Cardiac muscle cell (in vitro differentiated cells and primary cell): Measurements from ENCODE around the gene IZUMO4. TPM values are rescaled to one million over a fixed set of nuclear protein-coding genes. Genes with fewer than 3 reads are reported as not detected.

Experiments
- DNase-seq, 2 donors: peaks; one replicate each; pipeline versions ENCODE4 v3.0.0 to v3.0.0-alpha.2; 2010 to 2017; ENCODE audit warnings: low read depth in 1 of 2, low spot score in 1 of 2
- H3K27ac ChIP-seq: fragments of 200-600 bp; sonication (generic); 2 replicates; pipeline ENCODE4 v1.5.1; 2016
- H3K27me3 ChIP-seq: fragments of 200-600 bp; sonication (generic); 2 replicates; pipeline ENCODE4 v1.6.0; 2016; ENCODE audit warnings: control low read depth
- H3K36me3 ChIP-seq: fragments of 200-600 bp; sonication (generic); 2 replicates; pipeline ENCODE4 v1.5.1; 2016; ENCODE audit warnings: control low read depth
- H3K4me1 ChIP-seq: fragments of 200-600 bp; sonication (generic); 2 replicates; pipeline ENCODE4 v1.8.1; 2017; ENCODE audit warnings: low read depth, mild to moderate bottlenecking, mixed run types
- H3K4me3 ChIP-seq: fragments of 200-600 bp; sonication (generic); 2 replicates; pipeline ENCODE4 v1.5.1; 2016; ENCODE audit warnings: mild to moderate bottlenecking
- H3K9me3 ChIP-seq: fragments of 200-600 bp; sonication (generic); 2 replicates; pipeline ENCODE4 v1.5.1; 2017; ENCODE audit warnings: low read depth, mild to moderate bottlenecking, control low read depth
- CTCF ChIP-seq: IDR thresholded peaks from 2 replicates; pipeline ENCODE4 v1.5.1; 2012; ENCODE audit warnings: low read depth, mild to moderate bottlenecking, low read length
- polyA plus RNA-seq: library from polyadenylated mRNA; unstranded; fragments of >200 nt; fragmentation: Nextera tagmentation; extraction: Ambion mirVana; gene quantifications from 2 replicates; pipeline ENCODE4 v1.2.1, GENCODE V29; 2016
- total RNA-seq: library from RNA; depleted of rRNA; stranded (reverse); fragments of >200 nt; gene quantifications from 2 replicates; pipeline ENCODE4 v1.2.3, GENCODE V29; 2016

IZUMO4 gene
- total and polyA plus RNA-seq, 2 experiments from 2014 or later: 2.6 to 10.5 TPM

- Histone ChIP-seq H3K27me3 (no peaks in the 10 kb centered on the region), H3K9me3 (no peaks in the 10 kb centered on the region), H3K27ac (no peak overlapping the region), H3K36me3 (peaks cover 75% of the 10 kb centered on the region), H3K4me1 (no peaks in the 10 kb centered on the region), H3K4me3 (no peak overlapping the region)
- TF ChIP-seq CTCF: no peak
- DNase-seq: no peak
Measured at GRCh38 chr19:2112516-2113320, 16.0 kb downstream of the IZUMO4 start.

- H3K27me3 ChIP-seq: no peaks in the 10 kb centered on the region
- no peak overlapping the region for H3K4me3 ChIP-seq
- H3K36me3 ChIP-seq: peaks cover 73% of the 10 kb centered on the region
- H3K9me3 ChIP-seq: no peaks in the 10 kb centered on the region
- no peak for DNase-seq
- no peak for TF ChIP-seq CTCF
- no peaks in the 10 kb centered on the region for H3K4me1 ChIP-seq
- no peak overlapping the region for H3K27ac ChIP-seq
Measured at GRCh38 chr19:2113439-2114211, 16.9 kb downstream of the IZUMO4 start.

- Histone ChIP-seq H3K27me3 (no peaks in the 10 kb centered on the region), H3K4me3 (no peak overlapping the region), H3K9me3 (no peaks in the 10 kb centered on the region), H3K27ac (no peak overlapping the region), H3K36me3 (peaks cover 71% of the 10 kb centered on the region), H3K4me1 (no peaks in the 10 kb centered on the region)
- TF ChIP-seq CTCF: no peak
- DNase-seq: no peak
Measured at GRCh38 chr19:2114218-2114617, 17.5 kb downstream of the IZUMO4 start.

GRCh38 chr19:2114821-2115220 is 18.1 kb downstream of the IZUMO4 start:
- Histone ChIP-seq H3K36me3 (peaks cover 68% of the 10 kb centered on the region), H3K4me1 (no peaks in the 10 kb centered on the region), H3K27me3 (no peaks in the 10 kb centered on the region), H3K27ac (no peak overlapping the region), H3K4me3 (no peak overlapping the region), H3K9me3 (no peaks in the 10 kb centered on the region)
- no peak for DNase-seq
- TF ChIP-seq CTCF: no peak

- H3K4me1 ChIP-seq: no peaks in the 10 kb centered on the region
- no peak overlapping the region for H3K4me3 ChIP-seq
- H3K36me3 ChIP-seq: peaks cover 70% of the 10 kb centered on the region
- no peaks in the 10 kb centered on the region for H3K27me3 ChIP-seq
- H3K9me3 ChIP-seq: no peaks in the 10 kb centered on the region
- no peak overlapping the region for H3K27ac ChIP-seq
- no peak for DNase-seq
- TF ChIP-seq CTCF: no peak
Measured at GRCh38 chr19:2115324-2115723, 18.6 kb downstream of the IZUMO4 start.
